HepG2 (cell line): ENCODE data around the gene U2AF1L4. TPM values are rescaled to one million over a fixed set of nuclear protein-coding genes. Genes with fewer than 3 reads are reported as not detected.
A peak's percentile ranks its signal among the peaks of the same experiment; 100 is the strongest.

Source experiments
- ASH2L ChIP-seq: fragments of 300-600, 200-600 bp; sonication (generic); IDR thresholded peaks from 2 replicates; pipeline ENCODE4 v1.7.0; 2017; ENCODE audit warnings: low read depth, mild to moderate bottlenecking, moderate library complexity, mixed read lengths, low read length; ENCODE audit not compliant: insufficient read length
- CCDC6 ChIP-seq: sonication (generic); formaldehyde crosslinking; IDR thresholded peaks from 2 replicates; pipeline ENCODE4 v1.8.1; 2022; ENCODE audit warnings: mild to moderate bottlenecking, missing genetic modification reagents, moderate library complexity
- IKZF4 ChIP-seq: sonication (generic); formaldehyde crosslinking; IDR thresholded peaks from 2 replicates; pipeline ENCODE4 v1.5.1; 2020; ENCODE audit warnings: borderline replicate concordance, mild to moderate bottlenecking, low read depth, missing genetic modification reagents; ENCODE audit errors: not compliant biosample characterization
- JUN ChIP-seq: sonication (generic); formaldehyde crosslinking; IDR thresholded peaks from 2 replicates; pipeline ENCODE4 v1.4.0; 2020; ENCODE audit warnings: mild to moderate bottlenecking, missing genetic modification reagents
- KLF11 ChIP-seq: IDR thresholded peaks from 2 replicates; pipeline ENCODE4 v1.6.1; 2016; ENCODE audit warnings: missing compliant biosample characterization
- POGZ ChIP-seq: sonication (generic); formaldehyde crosslinking; IDR thresholded peaks from 2 replicates; pipeline ENCODE4 v1.4.0; 2020; ENCODE audit warnings: mild to moderate bottlenecking, missing genetic modification reagents
- SNAPC2 ChIP-seq: sonication (generic); formaldehyde crosslinking; IDR thresholded peaks from 2 replicates; pipeline ENCODE4 v1.8.1; 2022; ENCODE audit warnings: mild to moderate bottlenecking, missing genetic modification reagents
- ZFP41 ChIP-seq: sonication (generic); formaldehyde crosslinking; IDR thresholded peaks from 2 replicates; pipeline ENCODE4 v1.4.0; 2020; ENCODE audit warnings: mild to moderate bottlenecking, missing genetic modification reagents, borderline replicate concordance
- ZNF329 ChIP-seq: sonication (generic); formaldehyde crosslinking; IDR thresholded peaks from 2 replicates; pipeline ENCODE4 v1.9.0; 2021; ENCODE audit warnings: low read depth, mild to moderate bottlenecking, missing genetic modification reagents
- ZNF720 ChIP-seq: sonication (generic); formaldehyde crosslinking; IDR thresholded peaks from 2 replicates; pipeline ENCODE4 v1.4.0; 2020; ENCODE audit warnings: missing genetic modification reagents
- ZNF781 ChIP-seq: sonication (generic); formaldehyde crosslinking; IDR thresholded peaks from 2 replicates; pipeline ENCODE4 v1.5.1; 2020; ENCODE audit warnings: borderline replicate concordance, mild to moderate bottlenecking, missing genetic modification reagents; ENCODE audit errors: not compliant biosample characterization
- polyA plus RNA-seq, 8 experiments: library from polyadenylated mRNA; depleted of rRNA in 3 of 8; stranded (reverse) in 7 of 8; unstranded in 1 of 8; fragments of >200 nt; fragmentation: Illumina TruSeq in 4 of 8; extraction: Trizol in 4 of 8; gene quantifications; 2 replicates each; pipeline versions ENCODE4 v1.2.1 to v1.2.3, GENCODE V29; 2011 to 2016; ENCODE audit warnings: low read depth in 4 of 8, missing spikeins in 1 of 8, mixed read lengths in 1 of 8; ENCODE audit not compliant: insufficient read depth in 1 of 8
- total RNA-seq, 5 experiments: library from RNA; depleted of rRNA; stranded (reverse); fragments of >200 nt; fragmentation: Illumina TruSeq; extraction: Trizol; gene quantifications; 2 replicates each; pipeline ENCODE4 v1.2.3, GENCODE V29; 2016; ENCODE audit warnings: low read depth in 1 of 5
- TF ChIP-seq, protein P1 (sequence below): sonication (generic); formaldehyde crosslinking; IDR thresholded peaks from 2 replicates; pipeline ENCODE4 v1.4.0; 2020; ENCODE audit warnings: mild to moderate bottlenecking, missing genetic modification reagents
- TF ChIP-seq, protein P2 (sequence below), 2 experiments: sonication (generic) in 1 of 2; formaldehyde crosslinking in 1 of 2; IDR thresholded peaks; 2 replicates each; pipeline versions ENCODE4 v1.4.0 to v1.6.1; 2016 to 2020; ENCODE audit warnings: borderline replicate concordance in 1 of 2, low read depth in 1 of 2, mild to moderate bottlenecking in 1 of 2, missing genetic modification reagents in 1 of 2
- TF ChIP-seq, protein P3 (sequence below): sonication (generic); formaldehyde crosslinking; IDR thresholded peaks from 2 replicates; pipeline ENCODE4 v1.4.0; 2020; ENCODE audit warnings: mild to moderate bottlenecking, missing genetic modification reagents
- TF ChIP-seq, protein P4 (sequence below): sonication (generic); formaldehyde crosslinking; IDR thresholded peaks from 2 replicates; pipeline ENCODE4 v1.5.0; 2020; ENCODE audit warnings: missing genetic modification reagents
- TF ChIP-seq, protein P5 (sequence below): sonication (generic); formaldehyde crosslinking; IDR thresholded peaks from 2 replicates; pipeline ENCODE4 v1.4.0; 2020; ENCODE audit warnings: missing genetic modification reagents, mild to moderate bottlenecking, borderline replicate concordance
- TF ChIP-seq, protein P6 (sequence below): sonication (generic); formaldehyde crosslinking; conservative IDR thresholded peaks from 2 replicates; pipeline ENCODE4 v1.4.0; 2020; ENCODE audit warnings: missing genetic modification reagents

The U2AF1L4 gene
- total and polyA plus RNA-seq, 2 of the 13 experiments (the other 11 are each of a cell fraction or from before 2014, with no cell fraction given): 7.9 to 15.4 TPM

DNA sequence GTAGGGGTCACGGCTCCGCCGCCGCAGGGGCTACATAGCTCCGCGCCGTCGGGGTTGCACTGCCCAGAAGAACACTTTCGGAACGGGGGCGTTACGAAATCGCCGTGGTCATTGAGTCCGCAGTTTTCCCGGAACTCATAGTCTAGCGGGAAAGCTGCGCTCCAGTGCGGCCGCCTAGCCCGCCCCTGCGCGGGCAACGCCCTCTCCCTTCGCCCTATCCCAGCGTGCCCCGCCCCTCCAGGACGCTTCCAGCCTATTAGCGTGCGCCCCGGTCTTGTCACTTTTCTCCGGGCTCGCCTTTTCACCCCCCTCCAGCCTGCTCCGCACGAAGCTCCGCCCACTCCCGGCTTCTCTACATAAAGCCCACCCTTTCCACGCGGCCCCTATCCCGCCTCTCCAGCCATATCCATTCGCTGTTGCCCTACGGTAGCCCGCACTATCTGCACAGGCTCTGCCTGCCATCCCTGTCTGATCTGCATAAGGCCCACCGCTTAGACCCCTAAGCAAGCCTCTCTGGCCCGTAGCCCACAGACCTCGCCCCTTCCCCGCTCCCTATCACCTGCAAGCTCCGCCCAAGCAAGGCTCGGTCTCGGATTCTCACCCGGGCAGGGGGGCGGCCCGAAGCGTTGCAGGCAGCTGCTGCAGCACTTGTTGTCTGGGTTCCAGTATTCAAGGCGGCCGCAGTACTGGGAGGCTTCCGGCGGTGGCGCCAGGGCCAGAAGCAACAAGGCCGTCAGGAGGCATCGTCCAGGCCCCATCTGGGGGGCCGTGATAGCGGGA lies 4.6 kb downstream of the U2AF1L4 start (continued):
- TF ChIP-seq ZNF781 (CRISPR knock-in tag) (peak; percentile 34), CCDC6 (no peak; the same call in 1 of the 2 replicates), POGZ (CRISPR knock-in tag) (peak; percentile 72; the same call in 1 of the 2 replicates), ZNF720 (no peak), KLF11 (CRISPR knock-in tag) (peak; percentile 90), SNAPC2 (CRISPR knock-in tag) (peak; percentile 55; the same call in 1 of the 2 replicates), JUN (CRISPR knock-in tag) (no peak), ZFP41 (no peak), ZNF329 (CRISPR knock-in tag) (peak; percentile 84; the same call in 1 of the 2 replicates), IKZF4 (CRISPR knock-in tag) (no peak), ASH2L (peak; percentile 76)
- TF ChIP-seq, protein P1, sequence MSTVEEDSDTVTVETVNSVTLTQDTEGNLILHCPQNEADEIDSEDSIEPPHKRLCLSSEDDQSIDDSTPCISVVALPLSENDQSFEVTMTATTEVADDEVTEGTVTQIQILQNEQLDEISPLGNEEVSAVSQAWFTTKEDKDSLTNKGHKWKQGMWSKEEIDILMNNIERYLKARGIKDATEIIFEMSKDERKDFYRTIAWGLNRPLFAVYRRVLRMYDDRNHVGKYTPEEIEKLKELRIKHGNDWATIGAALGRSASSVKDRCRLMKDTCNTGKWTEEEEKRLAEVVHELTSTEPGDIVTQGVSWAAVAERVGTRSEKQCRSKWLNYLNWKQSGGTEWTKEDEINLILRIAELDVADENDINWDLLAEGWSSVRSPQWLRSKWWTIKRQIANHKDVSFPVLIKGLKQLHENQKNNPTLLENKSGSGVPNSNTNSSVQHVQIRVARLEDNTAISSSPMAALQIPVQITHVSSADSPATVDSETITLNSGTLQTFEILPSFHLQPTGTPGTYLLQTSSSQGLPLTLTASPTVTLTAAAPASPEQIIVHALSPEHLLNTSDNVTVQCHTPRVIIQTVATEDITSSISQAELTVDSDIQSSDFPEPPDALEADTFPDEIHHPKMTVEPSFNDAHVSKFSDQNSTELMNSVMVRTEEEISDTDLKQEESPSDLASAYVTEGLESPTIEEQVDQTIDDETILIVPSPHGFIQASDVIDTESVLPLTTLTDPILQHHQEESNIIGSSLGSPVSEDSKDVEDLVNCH: no peak
- TF ChIP-seq, protein P2, sequence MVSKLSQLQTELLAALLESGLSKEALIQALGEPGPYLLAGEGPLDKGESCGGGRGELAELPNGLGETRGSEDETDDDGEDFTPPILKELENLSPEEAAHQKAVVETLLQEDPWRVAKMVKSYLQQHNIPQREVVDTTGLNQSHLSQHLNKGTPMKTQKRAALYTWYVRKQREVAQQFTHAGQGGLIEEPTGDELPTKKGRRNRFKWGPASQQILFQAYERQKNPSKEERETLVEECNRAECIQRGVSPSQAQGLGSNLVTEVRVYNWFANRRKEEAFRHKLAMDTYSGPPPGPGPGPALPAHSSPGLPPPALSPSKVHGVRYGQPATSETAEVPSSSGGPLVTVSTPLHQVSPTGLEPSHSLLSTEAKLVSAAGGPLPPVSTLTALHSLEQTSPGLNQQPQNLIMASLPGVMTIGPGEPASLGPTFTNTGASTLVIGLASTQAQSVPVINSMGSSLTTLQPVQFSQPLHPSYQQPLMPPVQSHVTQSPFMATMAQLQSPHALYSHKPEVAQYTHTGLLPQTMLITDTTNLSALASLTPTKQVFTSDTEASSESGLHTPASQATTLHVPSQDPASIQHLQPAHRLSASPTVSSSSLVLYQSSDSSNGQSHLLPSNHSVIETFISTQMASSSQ (IDR thresholded peaks at IDR 0.05; ENCODE audit: low read depth): no peak
- TF ChIP-seq, protein P2 (CRISPR knock-in tag; IDR thresholded peaks at IDR 0.05; ENCODE audit: borderline replicate concordance): no peak
- TF ChIP-seq, protein P3, sequence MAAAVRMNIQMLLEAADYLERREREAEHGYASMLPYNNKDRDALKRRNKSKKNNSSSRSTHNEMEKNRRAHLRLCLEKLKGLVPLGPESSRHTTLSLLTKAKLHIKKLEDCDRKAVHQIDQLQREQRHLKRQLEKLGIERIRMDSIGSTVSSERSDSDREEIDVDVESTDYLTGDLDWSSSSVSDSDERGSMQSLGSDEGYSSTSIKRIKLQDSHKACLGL (CRISPR knock-in tag): no peak; the same call in 1 of the 2 replicates
- TF ChIP-seq, protein P4, sequence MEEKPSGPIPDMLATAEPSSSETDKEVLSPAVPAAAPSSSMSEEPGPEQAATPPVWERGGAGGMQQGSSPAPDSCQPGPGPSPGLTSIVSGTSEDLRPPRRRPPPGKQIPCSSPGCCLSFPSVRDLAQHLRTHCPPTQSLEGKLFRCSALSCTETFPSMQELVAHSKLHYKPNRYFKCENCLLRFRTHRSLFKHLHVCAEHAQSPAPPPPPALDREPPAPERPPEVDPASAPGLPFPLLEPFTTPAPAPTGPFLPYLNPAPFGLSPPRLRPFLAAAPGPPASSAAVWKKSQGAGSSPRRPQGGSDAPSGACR (CRISPR knock-in tag): no peak; the same call in 1 of the 2 replicates
- TF ChIP-seq, protein P5, sequence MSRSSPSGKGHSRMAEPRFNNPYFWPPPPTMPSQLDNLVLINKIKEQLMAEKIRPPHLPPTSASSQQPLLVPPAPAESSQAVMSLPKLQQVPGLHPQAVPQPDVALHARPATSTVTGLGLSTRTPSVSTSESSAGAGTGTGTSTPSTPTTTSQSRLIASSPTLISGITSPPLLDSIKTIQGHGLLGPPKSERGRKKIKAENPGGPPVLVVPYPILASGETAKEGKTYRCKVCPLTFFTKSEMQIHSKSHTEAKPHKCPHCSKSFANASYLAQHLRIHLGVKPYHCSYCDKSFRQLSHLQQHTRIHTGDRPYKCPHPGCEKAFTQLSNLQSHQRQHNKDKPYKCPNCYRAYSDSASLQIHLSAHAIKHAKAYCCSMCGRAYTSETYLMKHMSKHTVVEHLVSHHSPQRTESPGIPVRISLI (CRISPR knock-in tag): no peak
- TF ChIP-seq, protein P6, sequence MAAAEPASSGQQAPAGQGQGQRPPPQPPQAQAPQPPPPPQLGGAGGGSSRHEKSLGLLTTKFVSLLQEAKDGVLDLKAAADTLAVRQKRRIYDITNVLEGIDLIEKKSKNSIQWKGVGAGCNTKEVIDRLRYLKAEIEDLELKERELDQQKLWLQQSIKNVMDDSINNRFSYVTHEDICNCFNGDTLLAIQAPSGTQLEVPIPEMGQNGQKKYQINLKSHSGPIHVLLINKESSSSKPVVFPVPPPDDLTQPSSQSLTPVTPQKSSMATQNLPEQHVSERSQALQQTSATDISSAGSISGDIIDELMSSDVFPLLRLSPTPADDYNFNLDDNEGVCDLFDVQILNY (CRISPR knock-in tag): peak; percentile 59; the same call in 1 of the 2 replicates
